IPS-11a (cell line): ENCODE data around the gene APOA4.
A peak's percentile ranks its signal among the peaks of the same experiment; 100 is the strongest.
"Not testable (repeated sequence)": the region's sequence is repeated elsewhere in the genome, so short reads cannot be mapped to it uniquely, and the experiment has no call there.

Source experiments
- H3K4me3 ChIP-seq: one replicate; pipeline ENCODE4 v1.5.1; 2013; ENCODE audit warnings: low read depth, low read length, control low read depth

Gene APOA4

DNA sequence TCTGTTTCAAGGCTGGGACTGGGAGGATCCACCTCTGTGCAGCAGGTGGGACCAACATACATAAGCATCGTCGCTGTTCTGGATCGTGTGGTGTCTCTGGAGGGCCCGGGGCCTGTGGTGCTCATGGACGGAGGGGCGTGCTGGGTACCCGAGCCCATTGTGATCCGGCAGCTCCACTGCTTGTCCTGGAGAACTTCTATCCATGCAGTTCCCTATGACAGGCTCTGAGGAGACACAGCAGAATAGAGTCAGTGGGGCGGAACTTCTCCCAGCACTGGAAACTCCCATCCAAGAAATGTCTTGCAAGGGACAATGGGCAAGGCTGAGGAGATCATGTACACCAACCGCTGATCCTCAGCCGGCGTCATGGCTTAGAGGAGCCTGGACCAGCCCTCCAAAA is 26.0 kb upstream of the APOA4 start:
- no peak overlapping the region for H3K4me3 ChIP-seq

DNA sequence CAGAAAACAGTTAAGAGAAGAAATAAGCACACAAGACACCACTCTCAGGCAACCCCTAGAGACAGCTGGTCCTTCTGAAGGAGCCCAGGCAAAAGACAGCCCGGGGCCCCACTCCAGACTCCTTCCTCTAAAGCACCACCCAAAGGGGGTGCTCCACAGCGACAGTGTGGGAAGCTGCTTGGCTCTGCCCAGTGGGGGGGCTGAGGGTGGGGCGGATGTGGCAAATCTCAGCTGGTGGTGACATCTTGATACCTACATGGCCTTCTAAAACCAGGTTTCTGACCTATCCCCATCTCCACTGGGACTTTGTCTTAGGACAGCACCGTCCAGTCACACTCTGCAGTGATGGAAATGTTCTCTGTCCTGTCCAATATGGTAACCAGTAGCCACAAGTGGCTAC is 24.5 kb upstream of the APOA4 start:
- H3K4me3 ChIP-seq = no peak overlapping the region

DNA sequence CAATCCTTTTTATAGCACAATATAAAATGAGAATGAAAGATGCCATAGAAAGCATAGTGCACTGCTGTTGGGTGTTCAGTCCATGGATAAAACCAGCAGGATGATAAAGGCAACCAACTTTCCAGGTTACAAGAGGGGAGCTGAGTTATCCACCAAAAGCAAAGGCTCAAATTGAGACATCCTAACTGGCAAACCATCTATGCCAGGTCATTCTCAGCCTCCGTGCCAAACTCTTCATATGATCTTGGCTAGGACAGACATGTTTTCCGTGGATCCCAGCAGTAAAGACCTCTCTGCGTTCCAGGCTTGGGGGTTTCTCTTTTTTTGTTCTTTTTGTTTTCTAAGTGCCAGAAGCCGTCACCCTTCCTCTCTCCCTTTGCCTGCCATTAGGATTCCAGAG is 21.6 kb upstream of the APOA4 start:
- H3K4me3 ChIP-seq = no peak overlapping the region

DNA sequence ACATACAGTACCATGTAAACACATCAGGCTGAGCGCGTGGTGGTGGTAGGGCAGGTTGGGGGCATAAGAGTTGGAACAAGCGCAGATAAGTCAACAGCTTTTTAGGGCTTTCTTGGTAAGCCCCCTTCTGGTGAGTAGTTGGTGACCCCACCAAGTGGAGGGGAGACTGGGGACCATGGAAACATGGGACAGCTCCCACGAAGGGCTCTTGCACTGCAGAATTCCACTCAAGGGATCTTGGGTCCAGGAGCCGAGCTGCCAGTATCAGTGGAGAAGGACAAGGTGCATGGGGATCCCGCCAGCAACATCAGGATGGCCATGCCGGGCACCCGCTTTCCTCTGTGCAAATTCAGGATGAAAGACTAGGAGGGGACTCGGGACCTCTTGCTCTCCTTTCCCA is 20.6 kb upstream of the APOA4 start:
- H3K4me3 ChIP-seq = no peak overlapping the region

DNA sequence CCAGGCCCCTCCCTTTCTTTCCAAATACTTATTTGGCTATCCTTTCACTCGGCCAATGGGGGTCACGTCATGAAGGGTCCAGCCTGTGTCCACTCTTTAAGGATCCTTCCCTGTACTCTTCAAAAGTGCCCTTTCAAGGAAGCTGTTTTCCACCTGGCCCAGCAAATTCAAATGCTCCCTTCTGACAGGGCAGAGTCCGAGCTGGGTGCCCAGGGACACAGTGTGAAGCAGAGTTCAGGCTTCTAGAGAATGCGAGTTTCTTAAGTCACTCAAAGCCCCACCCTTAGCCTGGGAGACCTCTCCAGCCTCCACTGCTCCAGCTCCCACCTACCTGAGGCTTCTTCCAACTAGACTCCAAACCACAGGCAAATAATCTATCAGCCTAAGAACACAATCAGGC is 19.8 kb upstream of the APOA4 start:
- no peak overlapping the region for H3K4me3 ChIP-seq

DNA sequence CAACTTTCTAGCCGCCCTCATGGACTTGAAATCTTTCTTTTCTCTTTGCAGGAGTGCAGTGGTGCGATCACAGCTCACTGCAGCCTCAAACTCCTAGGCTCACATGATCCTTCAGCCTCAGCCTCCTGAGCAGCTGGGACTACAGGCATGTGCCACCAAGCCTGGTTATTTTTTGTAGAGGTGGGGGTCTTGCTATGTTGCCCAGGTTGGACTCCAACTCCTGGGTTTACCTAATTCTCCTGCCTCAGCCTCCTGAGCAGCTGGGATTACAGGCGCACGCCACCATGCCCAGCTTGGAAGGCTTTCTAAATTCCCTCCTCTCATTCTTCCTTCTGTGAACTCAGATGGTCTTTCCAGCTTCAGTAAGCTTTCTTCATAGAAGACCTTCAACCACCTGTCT is 19.0 kb upstream of the APOA4 start:
- no peak overlapping the region for H3K4me3 ChIP-seq

DNA sequence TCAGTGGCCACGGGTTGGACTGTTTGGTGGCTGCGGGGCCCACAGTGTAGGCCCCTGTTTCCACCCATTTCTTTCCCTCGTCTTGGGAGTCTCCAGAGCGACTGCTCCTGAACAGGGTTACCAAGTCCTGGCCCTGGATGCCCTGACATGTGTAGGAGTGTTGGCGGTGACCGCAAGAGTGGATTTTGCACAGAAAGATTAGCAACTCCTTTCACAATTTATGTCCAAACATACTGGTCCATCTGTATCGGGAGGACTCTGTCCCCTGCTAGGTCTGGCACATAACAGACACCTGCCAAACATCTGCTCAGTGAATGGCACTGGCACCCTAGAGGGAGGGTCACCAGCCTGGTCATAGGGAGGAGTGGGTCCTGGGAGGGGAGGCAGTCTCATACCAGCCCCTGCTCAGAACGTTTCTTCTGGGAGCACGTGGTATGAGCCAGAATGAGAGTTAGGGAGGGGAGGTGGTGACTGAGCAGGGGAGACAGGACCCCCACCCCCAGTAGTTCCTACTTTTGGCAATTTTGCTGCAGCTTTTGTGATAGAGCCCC is 17.7 kb upstream of the APOA4 start:
- no peak overlapping the region for H3K4me3 ChIP-seq

DNA sequence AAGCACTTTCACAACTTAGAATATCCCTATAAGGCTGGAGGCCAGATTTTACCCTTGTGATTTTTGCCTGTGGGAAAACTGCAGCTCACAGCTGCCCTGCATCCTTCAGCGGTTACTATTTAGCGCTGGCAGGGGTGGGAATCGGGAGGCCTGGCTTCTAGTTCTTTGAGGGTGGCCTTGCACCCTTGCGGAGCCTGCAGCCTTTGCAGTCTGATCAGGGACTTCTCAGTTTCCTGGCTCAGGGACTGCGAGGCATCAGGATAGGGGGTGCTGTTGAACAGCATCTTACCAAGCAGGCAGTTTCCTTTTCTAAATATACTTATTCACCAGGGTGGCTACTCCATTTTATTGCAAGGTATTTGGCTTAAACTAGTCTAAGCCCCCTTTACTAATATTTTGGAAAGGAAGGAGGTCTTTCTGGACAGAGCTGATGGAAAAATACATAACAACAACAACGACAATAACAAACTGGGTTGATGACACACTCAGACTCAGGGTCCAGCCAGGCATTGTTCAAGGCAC is 17.2 kb upstream of the APOA4 start:
- H3K4me3 ChIP-seq = no peak overlapping the region

DNA sequence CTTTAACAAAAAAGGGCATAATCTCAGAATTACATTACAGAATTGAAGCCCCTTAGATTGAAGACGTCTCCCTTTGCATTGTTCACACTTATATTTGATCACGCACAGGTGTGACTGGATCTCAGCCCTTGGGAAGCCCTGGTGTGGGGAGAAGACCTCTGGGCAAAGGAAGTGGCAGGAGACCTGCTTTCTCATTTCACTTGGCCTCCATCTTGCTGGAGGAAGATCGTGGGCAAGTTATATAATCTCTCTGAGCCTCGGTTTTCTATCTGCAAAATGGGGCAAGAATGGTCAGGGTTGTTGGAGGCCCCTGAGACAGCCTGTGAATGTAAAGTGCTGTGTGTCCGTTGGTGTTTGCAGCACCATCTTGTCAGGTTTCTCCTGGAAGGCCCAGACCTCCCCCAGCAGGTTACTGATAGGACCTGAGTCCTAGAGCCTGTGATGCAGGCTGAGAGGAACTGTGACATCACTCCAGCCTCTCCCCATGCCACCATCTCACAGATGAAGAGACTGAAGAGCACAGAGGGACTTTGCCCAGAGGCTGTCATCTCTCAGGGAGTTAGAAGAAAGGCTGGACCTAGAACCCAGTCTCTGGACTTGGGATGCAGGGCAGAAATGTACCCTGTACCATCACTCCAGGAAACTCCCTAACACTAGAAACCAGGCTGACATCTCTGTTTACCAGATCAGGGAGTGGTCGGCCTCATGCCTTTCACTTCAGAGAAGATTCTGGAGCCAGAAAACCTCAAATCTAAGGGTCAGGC is 15.4 kb upstream of the APOA4 start:
- H3K4me3 ChIP-seq = no peak overlapping the region

DNA sequence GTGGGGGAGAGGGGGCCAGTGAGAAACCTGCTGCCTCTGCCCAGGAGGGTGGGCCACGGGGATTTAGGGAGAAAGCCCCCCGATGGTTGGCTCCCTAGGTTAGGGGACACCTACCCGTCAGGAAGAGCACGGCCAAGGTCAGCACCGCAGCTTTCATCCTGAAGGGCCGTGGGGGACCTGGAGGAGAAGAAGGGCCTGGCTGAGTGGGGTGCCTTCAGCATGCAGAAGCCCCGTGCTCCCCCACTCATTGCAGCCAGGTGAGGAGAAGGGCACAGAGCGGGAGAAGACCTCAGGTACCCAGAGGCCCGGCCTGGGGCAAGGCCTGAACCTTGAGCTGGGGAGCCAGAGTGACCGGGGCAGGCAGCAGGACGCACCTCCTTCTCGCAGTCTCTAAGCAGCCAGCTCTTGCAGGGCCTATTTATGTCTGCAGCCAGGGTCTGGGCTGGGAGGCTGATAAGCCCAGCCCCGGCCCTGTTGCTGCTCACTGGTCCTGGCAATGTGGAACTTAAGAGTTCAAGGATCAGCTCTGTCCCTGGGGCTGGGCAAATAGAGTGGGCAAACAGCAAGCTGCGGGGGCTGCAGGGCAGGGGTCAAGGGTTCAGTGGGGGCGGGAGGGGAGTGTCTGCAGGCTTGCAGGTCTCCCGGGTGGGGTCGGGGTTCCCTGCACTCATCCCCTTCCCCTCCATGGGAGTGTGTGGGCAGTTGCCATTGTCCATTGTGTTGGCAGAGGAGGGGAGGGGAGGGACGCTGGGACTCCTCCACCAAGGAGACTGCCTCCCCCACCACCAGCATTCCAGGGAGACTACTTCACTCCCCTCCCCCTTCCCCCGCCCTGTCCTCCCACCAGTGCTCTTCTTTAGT is 14.4 kb upstream of the APOA4 start, which contains the start of gene APOA1:
TSS of gene APOA1 (minus strand) at position 392 of the 861 bp plus-strand sequence. CDS start at position 157, 235 bp downstream.
- no peak within 1 kb of the TSS for H3K4me3 ChIP-seq

DNA sequence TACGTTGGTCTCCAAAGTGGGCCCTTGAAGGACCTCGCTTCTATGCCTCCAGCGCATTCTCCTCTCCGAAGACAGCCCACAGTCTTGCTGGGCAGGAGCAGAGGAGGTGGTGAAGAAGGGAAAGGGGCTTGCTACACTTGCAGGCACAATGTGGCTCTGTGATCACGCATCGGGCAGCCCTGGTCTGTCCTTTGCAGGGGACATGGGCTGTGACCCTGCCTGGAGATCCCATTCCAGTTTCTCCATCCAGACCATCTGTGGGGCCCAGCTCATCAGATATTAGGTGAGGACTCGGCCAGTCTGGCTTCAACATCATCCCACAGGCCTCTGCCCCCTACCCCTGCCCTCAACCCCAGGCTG is 13.5 kb upstream of the APOA4 start:
- no peak overlapping the region for H3K4me3 ChIP-seq

DNA sequence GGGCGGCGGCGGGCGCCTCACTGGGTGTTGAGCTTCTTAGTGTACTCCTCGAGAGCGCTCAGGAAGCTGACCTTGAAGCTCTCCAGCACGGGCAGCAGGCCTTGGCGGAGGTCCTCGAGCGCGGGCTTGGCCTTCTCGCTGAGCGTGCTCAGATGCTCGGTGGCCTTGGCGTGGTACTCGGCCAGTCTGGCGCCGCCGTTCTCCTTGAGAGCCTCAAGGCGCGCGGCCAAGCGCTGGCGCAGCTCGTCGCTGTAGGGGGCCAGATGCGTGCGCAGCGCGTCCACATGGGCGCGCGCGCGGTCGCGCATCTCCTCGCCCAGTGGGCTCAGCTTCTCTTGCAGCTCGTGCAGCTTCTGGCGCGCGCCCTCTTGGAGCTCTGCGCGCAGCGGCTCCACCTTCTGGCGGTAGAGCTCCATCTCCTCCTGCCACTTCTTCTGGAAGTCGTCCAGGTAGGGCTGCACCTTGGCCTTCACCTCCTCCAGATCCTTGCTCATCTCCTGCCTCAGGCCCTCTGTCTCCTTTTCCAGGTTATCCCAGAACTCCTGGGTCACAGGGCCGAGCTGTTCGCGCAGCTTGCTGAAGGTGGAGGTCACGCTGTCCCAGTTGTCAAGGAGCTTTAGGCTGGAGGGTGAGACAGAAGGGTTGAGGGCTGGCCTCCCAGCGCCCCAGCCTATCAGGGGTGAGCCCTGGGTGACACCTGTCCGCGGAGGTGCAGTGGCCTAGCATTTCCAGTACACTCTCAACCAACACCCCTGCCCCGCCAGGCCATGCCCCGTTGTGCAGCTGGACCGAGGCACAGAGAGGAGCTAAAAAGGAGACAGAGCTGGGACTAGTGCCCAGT is 12.9 kb upstream of the APOA4 start:
- peak overlapping the region; percentile 43 for H3K4me3 ChIP-seq

DNA sequence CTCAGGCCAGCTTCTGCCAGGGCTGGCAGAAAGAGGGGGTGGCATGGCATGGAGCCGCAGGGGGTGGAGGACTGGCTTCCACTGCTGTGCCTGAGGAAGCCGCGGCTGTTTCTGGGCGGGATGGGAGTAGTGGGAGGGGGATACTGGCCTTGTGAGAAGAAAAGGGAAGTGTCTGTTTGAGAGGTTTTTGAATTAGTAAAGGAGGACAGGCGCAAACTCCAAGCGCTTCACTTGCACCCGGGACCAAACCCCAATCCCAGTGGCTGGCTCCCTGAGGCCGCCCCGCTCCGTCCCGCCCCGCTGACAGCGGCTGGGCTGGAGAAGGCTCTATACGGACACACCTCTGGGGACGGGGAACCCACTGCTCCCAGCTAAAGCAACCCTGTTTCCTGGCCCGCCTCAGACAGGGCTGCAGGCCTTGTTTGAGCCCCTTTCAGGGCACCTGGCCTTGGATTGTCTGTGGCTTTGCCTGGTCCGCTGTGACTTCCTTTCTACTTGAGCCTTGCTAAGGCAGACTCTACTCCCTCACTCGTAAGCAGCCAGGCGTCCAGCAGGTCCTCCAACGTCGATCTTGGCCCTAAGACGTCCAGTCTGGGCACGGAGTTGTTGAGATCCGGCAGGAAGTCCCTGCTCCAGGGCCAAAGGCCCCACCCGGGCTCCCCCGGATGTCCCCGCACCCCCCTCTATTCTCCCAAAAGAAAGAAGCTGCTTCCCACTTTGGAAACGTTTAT is 12.1 kb upstream of the APOA4 start:
- H3K4me3 ChIP-seq = peak overlapping the region; percentile 43

DNA sequence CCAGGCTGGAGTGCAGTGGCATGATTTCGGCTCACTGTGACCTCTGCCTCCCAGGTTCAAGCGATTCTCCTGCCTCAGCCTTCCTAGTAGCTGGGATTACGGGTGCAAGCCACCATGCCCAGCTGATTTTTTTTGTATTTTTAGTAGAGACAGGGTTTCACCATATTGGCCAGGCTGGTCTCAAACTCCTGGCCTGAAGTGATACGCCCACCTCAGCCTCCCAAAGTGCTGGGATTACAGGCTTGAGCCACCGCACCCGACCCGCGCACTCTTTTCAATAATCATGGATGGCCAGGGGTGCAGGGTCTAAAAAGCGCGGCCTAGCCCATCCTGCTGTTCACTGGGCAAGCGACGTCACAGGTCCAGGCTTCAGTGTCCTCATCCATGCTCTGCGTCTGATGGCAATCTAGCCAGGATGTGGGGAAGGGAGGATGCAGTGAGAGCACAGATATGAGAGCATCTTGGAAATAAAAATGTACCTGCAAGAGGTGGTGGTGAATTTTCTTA is 11.5 kb upstream of the APOA4 start:
- H3K4me3 ChIP-seq = not testable (repeated sequence)

DNA sequence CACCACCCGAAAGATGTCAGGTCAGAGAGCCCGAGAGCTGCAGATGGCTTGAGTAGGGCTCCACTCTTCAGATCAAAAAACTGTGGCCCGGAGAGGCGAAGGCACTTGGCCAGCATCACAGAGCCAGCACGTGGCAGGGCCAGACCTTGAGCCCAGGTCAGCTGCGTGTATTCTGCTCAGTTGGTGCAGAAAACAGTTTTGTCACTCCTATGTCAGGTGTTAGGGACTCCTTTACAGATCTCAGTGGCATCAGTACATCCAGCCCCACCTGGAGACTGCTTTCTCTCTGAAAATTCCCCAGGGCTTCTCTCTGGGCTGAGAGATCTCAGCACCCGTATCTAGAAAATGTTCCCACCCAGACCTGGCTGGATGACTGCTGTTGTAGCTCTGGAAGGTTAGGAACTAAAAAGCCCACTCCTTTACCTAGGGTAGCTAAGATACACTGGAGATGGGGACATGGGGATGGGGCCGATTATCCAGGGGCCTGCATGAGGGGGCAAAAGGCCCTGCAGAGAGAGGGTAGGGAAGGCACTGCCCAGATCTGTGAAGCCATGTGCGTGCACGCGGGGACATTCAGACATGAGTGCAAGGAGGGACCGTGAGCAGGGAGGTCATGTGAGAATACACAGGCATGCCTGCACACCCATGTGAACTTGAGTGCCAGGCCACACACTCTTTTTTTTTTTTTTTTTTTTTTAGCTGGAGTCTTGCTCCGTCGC is 10.9 kb upstream of the APOA4 start:
- H3K4me3 ChIP-seq = no peak overlapping the region

DNA sequence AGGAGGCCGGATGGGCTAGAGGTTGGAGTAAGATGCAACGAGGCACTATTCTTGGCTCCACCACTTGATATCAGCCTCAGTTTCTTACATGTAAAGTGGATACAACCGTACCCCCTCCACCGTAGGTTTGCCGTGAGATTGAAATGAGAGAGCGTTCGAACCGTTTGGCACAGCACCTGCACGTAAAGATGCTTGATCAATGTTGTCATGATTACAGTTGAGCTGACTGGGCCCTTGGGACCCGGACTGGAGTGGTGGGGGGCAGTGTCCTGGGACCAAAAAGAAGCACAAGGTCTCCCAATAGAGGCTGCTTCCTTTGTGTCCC is 10.3 kb upstream of the APOA4 start:
- no peak overlapping the region for H3K4me3 ChIP-seq

DNA sequence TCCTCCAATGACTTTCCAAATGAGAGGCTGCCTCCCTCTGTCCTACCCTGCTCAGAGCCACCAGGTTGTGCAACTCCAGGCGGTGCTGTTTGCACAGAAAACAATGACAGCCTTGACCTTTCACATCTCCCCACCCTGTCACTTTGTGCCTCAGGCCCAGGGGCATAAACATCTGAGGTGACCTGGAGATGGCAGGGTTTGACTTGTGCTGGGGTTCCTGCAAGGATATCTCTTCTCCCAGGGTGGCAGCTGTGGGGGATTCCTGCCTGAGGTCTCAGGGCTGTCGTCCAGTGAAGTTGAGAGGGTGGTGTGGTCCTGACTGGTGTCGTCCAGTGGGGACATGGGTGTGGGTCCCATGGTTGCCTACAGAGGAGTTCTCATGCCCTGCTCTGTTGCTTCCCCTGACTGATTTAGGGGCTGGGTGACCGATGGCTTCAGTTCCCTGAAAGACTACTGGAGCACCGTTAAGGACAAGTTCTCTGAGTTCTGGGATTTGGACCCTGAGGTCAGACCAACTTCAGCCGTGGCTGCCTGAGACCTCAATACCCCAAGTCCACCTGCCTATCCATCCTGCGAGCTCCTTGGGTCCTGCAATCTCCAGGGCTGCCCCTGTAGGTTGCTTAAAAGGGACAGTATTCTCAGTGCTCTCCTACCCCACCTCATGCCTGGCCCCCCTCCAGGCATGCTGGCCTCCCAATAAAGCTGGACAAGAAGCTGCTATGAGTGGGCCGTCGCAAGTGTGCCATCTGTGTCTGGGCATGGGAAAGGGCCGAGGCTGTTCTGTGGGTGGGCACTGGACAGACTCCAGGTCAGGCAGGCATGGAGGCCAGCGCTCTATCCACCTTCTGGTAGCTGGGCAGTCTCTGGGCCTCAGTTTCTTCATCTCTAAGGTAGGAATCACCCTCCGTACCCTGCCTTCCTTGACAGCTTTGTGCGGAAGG is 9.5 kb upstream of the APOA4 start:
- H3K4me3 ChIP-seq = no peak overlapping the region

DNA sequence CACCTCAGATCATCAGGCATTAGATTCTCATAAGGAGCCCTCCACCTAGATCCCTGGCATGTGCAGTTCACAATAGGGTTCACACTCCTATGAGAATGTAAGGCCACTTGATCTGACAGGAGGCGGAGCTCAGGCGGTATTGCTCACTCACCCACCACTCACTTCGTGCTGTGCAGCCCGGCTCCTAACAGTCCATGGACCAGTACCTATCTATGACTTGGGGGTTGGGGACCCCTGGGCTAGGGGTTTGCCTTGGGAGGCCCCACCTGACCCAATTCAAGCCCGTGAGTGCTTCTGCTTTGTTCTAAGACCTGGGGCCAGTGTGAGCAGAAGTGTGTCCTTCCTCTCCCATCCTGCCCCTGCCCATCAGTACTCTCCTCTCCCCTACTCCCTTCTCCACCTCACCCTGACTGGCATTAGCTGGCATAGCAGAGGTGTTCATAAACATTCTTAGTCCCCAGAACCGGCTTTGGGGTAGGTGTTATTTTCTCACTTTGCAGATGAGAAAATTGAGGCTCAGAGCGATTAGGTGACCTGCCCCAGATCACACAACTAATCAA is 8.8 kb upstream of the APOA4 start:
- no peak overlapping the region for H3K4me3 ChIP-seq
